Heart right ventricle (tissue), 16 donors: ENCODE results near the gene SUGCT. TPM values are rescaled to one million over a fixed set of nuclear protein-coding genes. Genes with fewer than 3 reads are reported as not detected.

Experiments used
- ATAC-seq, 8 donors: fragments of 200-7000 bp; cut with Tn5 transposase; one replicate each; pipeline ENCODE4 v1.9.1; 2020; ENCODE audit warnings: mild to moderate bottlenecking in 8 of 8, moderate library complexity in 8 of 8, moderate number of reproducible peaks in 1 of 8
- DNase-seq, 2 donors: peaks; one replicate each; pipeline ENCODE4 v3.0.0-alpha.2; 2020
- H3K27ac ChIP-seq, 10 donors: fragments of 200-600 bp; sonication (generic) in 2 of 10; one replicate each; pipeline versions ENCODE4 v1.5.0 to v1.8.0; 2020 to 2022; ENCODE audit warnings: mild to moderate bottlenecking in 3 of 10
- H3K27me3 ChIP-seq, 7 donors: fragments of 200-600 bp; one replicate each; pipeline ENCODE4 v1.8.0; 2021 to 2022; ENCODE audit warnings: mild to moderate bottlenecking in 2 of 7
- H3K36me3 ChIP-seq, 9 donors: fragments of 200-600 bp; sonication (generic) in 1 of 9; one replicate each; pipeline versions ENCODE4 v1.5.0 to v1.8.0; 2020 to 2022; ENCODE audit warnings: mild to moderate bottlenecking in 2 of 9
- H3K4me1 ChIP-seq, 9 donors: fragments of 200-600 bp; sonication (generic) in 1 of 9; one replicate each; pipeline versions ENCODE4 v1.5.0 to v1.8.0; 2020 to 2022; ENCODE audit warnings: mild to moderate bottlenecking in 4 of 9
- H3K4me3 ChIP-seq, 10 donors: fragments of 200-600 bp; sonication (generic) in 2 of 10; one replicate each; pipeline versions ENCODE4 v1.5.0 to v1.8.0; 2020 to 2022; ENCODE audit warnings: mild to moderate bottlenecking in 7 of 10, moderate library complexity in 2 of 10
- H3K9me3 ChIP-seq, 11 donors: fragments of 200-600 bp in 10 of 11; sonication (generic) in 2 of 11; one replicate each; pipeline versions ENCODE4 v1.5.0 to v1.8.0; 2013 to 2022; ENCODE audit warnings: mild to moderate bottlenecking in 2 of 11, control low read depth in 1 of 11, moderate library complexity in 1 of 11
- WGBS, 2 donors: extraction: QIAGEN DNeasy Blood & Tissue Kit; methylation state at CpG; one replicate each; pipeline ENCODE4 v1.1.7; 2013; ENCODE audit warnings: inconsistent platforms in 1 of 2; 5-methylcytosine and 5-hydroxymethylcytosine counted together
- intact Hi-C, 10 donors: fragments of 100-400 bp; cut with DNase I; formaldehyde crosslinking; loops; one replicate each; pipeline versions ENCODE4 v1.11.1 to v1.14.2; 2022
- polyA plus RNA-seq, 2 donors: library from polyadenylated mRNA; stranded (reverse); fragments of 200-250 nt; gene quantifications; one replicate each; pipeline ENCODE4 v1.2.3, GENCODE V29; 2013
- total RNA-seq, 10 donors: library from RNA; stranded (reverse); fragmentation: NEBNext Ultra II Directional in 3 of 10; extraction: Animal tissue kit (Norgen Biotek cat#: 25700) in 3 of 10; gene quantifications; one replicate each; pipeline versions ENCODE4 v1.2.1 to v1.2.4, GENCODE V29; 2021 to 2023
- TF ChIP-seq, protein P1 (sequence below), 9 donors: fragments of 200-600 bp; sonication (generic) in 2 of 9; IDR thresholded peaks; one replicate each; pipeline versions ENCODE4 v1.5.0 to v1.8.0; 2021 to 2022; ENCODE audit warnings: antibody characterized with exemption in 9 of 9, mild to moderate bottlenecking in 5 of 9, moderate library complexity in 1 of 9
- donor health status: Arrhythmogenic right ventricular cardiomyopathy.
- donor health status: ischemic (EF 13 %, LVEDD 7.1; RV severe dilation, severe dysfunction).
- donor health status: healthy with polysubstance abuse.
- donor health status: DM: no; HTN: yes; CAD: no.
- donor health status: DM: no; HTN: no; CAD: no.
- donor health status: ischemic (EF 25% LVEDD 6.9; RV normal size, moderate dysfunction).
- donor health status: ischemic (EF 25% LVEDD 5.7; RV mildly dilated, moderate dysfunction).
- donor health status: healthy.
- donor health status: DM: yes; HTN: yes; CAD: no.
- donor health status: Ischemic cardiomyopathy.
- donor health status: ischemic (EF 35%, LVEDD 5.7; RV mildly dilated, moderate dysfunction).
- donor health status: nonischemic (EF 11% LVEDD 7.7; RV severe dilation, severe dysfunction).
- donor health status: DM: yes; HTN: yes; CAD: no.
- donor health status: PGD.
- donor health status: ischemic (EF 29% LVEDD 5.4; RV normal size, mild dysfunction).
- donor health status: nonischemic (EF 23%, LVEDD 6.1; RV moderate dilation, normal function).

Gene SUGCT
- total and polyA plus RNA-seq, 12 donors = 1.2 to 8.1 (median 6.1) TPM

- Histone ChIP-seq H3K9me3 (no peaks in the 10 kb centered on the region), H3K27me3 (no peaks in the 10 kb centered on the region), H3K36me3 (no peaks in the 10 kb centered on the region), H3K4me1 (no peaks in the 10 kb centered on the region), H3K4me3 (no peak overlapping the region), H3K27ac (no peak overlapping the region)
- TF ChIP-seq, protein P1, sequence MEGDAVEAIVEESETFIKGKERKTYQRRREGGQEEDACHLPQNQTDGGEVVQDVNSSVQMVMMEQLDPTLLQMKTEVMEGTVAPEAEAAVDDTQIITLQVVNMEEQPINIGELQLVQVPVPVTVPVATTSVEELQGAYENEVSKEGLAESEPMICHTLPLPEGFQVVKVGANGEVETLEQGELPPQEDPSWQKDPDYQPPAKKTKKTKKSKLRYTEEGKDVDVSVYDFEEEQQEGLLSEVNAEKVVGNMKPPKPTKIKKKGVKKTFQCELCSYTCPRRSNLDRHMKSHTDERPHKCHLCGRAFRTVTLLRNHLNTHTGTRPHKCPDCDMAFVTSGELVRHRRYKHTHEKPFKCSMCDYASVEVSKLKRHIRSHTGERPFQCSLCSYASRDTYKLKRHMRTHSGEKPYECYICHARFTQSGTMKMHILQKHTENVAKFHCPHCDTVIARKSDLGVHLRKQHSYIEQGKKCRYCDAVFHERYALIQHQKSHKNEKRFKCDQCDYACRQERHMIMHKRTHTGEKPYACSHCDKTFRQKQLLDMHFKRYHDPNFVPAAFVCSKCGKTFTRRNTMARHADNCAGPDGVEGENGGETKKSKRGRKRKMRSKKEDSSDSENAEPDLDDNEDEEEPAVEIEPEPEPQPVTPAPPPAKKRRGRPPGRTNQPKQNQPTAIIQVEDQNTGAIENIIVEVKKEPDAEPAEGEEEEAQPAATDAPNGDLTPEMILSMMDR (IDR thresholded peaks at IDR 0.05) = no peak
- DNase-seq (no peak), ATAC-seq (no peak)
- WGBS, 2 donors = 91 to 93% methylated on average over 6 of the region's 6 CpGs
- intact Hi-C loops = no loop called here
These were observed 563.6 kb downstream of the SUGCT start for GRCh38 chr7:40698214-40698920.

DNA sequence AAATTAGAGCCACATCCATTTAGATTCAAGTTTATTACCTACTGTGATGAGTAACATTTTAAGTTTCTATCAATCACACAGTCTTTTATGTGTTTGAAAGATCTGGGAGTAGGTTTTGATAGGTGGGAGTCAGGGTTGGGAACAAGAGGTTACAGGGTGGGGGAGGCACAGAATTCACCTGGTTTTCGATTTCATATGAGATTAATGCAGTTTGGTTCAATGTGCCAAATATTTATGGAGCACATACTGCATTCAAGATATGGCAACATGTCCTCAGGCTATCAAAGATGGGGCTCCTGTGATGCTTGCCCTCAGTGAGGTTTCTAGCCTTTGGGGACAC is 564.1 kb downstream of the SUGCT start:
- DNase-seq = no peak
- H3K4me3 ChIP-seq = no peak overlapping the region
- ATAC-seq = no peak
- no peaks in the 10 kb centered on the region for H3K4me1 ChIP-seq
- H3K36me3 ChIP-seq = no peaks in the 10 kb centered on the region
- TF ChIP-seq, protein P1 (IDR thresholded peaks at IDR 0.05) = no peak
- H3K27ac ChIP-seq = no peak overlapping the region
- 93 to 94% methylated on average over 1 of the region's 1 CpG for WGBS, 2 donors
- H3K9me3 ChIP-seq = no peaks in the 10 kb centered on the region
- no peaks in the 10 kb centered on the region for H3K27me3 ChIP-seq
- intact Hi-C loops = no loop called here

GRCh38 chr7:40700653-40701421 is 566.0 kb downstream of the SUGCT start:
- DNase-seq (no peak), ATAC-seq (no peak)
- Histone ChIP-seq H3K4me1 (no peaks in the 10 kb centered on the region), H3K27me3 (no peaks in the 10 kb centered on the region), H3K27ac (no peak overlapping the region), H3K9me3 (no peaks in the 10 kb centered on the region), H3K4me3 (no peak overlapping the region), H3K36me3 (no peaks in the 10 kb centered on the region)
- intact Hi-C loops = no loop called here
- 74 to 76% methylated on average over 9 of the region's 9 CpGs for WGBS, 2 donors
- TF ChIP-seq, protein P1 (IDR thresholded peaks at IDR 0.05) = no peak

DNA sequence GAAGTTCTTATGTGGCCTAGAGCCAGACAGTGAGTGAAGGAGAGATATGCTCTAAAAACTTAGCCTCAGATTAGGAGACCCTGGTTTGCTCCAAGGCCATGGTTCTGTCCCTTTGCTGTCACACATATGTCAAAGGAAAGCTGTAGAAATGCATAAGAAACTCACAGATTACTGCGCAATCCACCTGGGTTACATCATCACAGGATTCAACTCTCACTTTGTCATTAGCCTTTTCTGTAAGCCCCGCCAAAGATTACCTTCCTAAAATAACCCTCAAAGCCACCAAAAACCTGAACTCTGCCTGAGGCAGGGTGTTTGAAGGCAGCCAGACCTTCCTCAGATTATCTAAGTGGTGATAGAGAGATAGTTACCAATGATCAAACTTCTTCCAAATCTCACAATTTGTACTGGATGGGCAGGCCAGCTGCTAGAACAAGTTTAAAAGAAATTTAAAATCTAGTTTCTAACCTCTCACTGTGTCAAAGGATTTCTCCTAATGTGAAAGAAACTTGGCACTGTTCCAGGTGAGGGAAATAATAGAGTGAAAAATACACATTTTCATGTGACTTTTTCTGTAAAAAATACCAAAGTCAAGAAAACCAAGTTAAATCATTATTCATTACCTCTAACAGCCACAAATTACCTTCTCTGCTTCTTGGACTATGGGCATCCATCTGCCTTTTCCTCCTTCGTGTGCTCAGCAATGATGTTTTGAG is 567.2 kb downstream of the SUGCT start:
- H3K27ac ChIP-seq = no peak overlapping the region
- TF ChIP-seq, protein P1 (IDR thresholded peaks at IDR 0.05) = no peak
- no peak for ATAC-seq
- no peak overlapping the region for H3K4me3 ChIP-seq
- no peaks in the 10 kb centered on the region for H3K9me3 ChIP-seq
- no peaks in the 10 kb centered on the region for H3K27me3 ChIP-seq
- no peaks in the 10 kb centered on the region for H3K36me3 ChIP-seq
- DNase-seq = no peak
- intact Hi-C loops = no loop called here
- peaks cover 0 to 6% (median 0%) of the 10 kb centered on the region in 9 donors for H3K4me1 ChIP-seq
- WGBS, 2 donors = 86 to 89% methylated on average over 3 of the region's 3 CpGs
